Measurements from ENCODE around the gene HSPE1.

GRCh38 chr2:197517150-197517549 lies 17.0 kb downstream of the HSPE1 start:
- TF ChIP-seq POLR2A (IDR thresholded peaks at IDR 0.05) (no peak), CTCF (IDR thresholded peaks at IDR 0.05) (no peak)

Measured in uterus (tissue), 2 donors.